ENCODE results near the gene NRCAM.

The NRCAM gene

GRCh38 chr7:108436906-108437305, 19.3 kb downstream of the NRCAM start:
- DNase-seq (ENCODE audit: low spot score): no peak
- CTCF ChIA-PET: no interaction called here
- TF ChIP-seq CTCF (conservative IDR thresholded peaks at IDR 0.05; ENCODE audit: low read depth): no peak
- POLR2A ChIA-PET (ENCODE audit: low non-redundant PET): no interaction called here
- H3K27ac ChIP-seq: no peak overlapping the region

- DNase-seq (ENCODE audit: low spot score): no peak
- CTCF ChIA-PET: no interaction called here
- TF ChIP-seq CTCF (conservative IDR thresholded peaks at IDR 0.05; ENCODE audit: low read depth): no peak
- POLR2A ChIA-PET (ENCODE audit: low non-redundant PET): no interaction called here
- no peak overlapping the region for H3K27ac ChIP-seq
These were observed 22.2 kb downstream of the NRCAM start for GRCh38 chr7:108434010-108434409.

- no peak overlapping the region for H3K27ac ChIP-seq
- CTCF ChIA-PET: interaction anchor here (1.3 kb wide), 1 partner anchor 21 kb away, joined by 3 read pairs; no protein-coding TSS in a partner anchor
- DNase-seq (ENCODE audit: low spot score): no peak
- POLR2A ChIA-PET (ENCODE audit: low non-redundant PET): no interaction called here
- TF ChIP-seq CTCF (conservative IDR thresholded peaks at IDR 0.05; ENCODE audit: low read depth): no peak
These were observed 25.1 kb downstream of the NRCAM start for GRCh38 chr7:108431099-108431498.

GRCh38 chr7:108430664-108431063, 25.6 kb downstream of the NRCAM start:
- ChIA-PET POLR2A (ENCODE audit: low non-redundant PET) (no interaction called here), CTCF (interaction anchor here (1.3 kb wide), 1 partner anchor 22 kb away, joined by 3 read pairs; no protein-coding TSS in a partner anchor)
- no peak for TF ChIP-seq CTCF (conservative IDR thresholded peaks at IDR 0.05; ENCODE audit: low read depth)
- no peak for DNase-seq (ENCODE audit: low spot score)
- H3K27ac ChIP-seq: no peak overlapping the region

- POLR2A ChIA-PET (ENCODE audit: low non-redundant PET): no interaction called here
- H3K27ac ChIP-seq: no peak overlapping the region
- TF ChIP-seq CTCF (conservative IDR thresholded peaks at IDR 0.05; ENCODE audit: low read depth): no peak
- no peak for DNase-seq (ENCODE audit: low spot score)
- CTCF ChIA-PET: interaction anchor here (0.7 kb wide), 1 partner anchor 191 kb away, joined by 3 read pairs; no protein-coding TSS in a partner anchor
These were observed 28.5 kb downstream of the NRCAM start for GRCh38 chr7:108427766-108428165.

GRCh38 chr7:108425714-108426275, 30.4 kb downstream of the NRCAM start:
- ChIA-PET CTCF (no interaction called here), POLR2A (ENCODE audit: low non-redundant PET) (no interaction called here)
- no peak overlapping the region for H3K27ac ChIP-seq
- TF ChIP-seq CTCF (conservative IDR thresholded peaks at IDR 0.05; ENCODE audit: low read depth): no peak
- no peak for DNase-seq (ENCODE audit: low spot score)

Measured in RWPE1 (cell line).